ENCODE measurements around the gene KCNN4. TPM values are rescaled to one million over a fixed set of nuclear protein-coding genes. Genes with fewer than 3 reads are reported as not detected.
"Not testable (repeated sequence)": the region's sequence is repeated elsewhere in the genome, so short reads cannot be mapped to it uniquely, and the experiment has no call there.

The KCNN4 gene
- total RNA-seq = 0.46 and 0.49 TPM in 2 replicates

DNA sequence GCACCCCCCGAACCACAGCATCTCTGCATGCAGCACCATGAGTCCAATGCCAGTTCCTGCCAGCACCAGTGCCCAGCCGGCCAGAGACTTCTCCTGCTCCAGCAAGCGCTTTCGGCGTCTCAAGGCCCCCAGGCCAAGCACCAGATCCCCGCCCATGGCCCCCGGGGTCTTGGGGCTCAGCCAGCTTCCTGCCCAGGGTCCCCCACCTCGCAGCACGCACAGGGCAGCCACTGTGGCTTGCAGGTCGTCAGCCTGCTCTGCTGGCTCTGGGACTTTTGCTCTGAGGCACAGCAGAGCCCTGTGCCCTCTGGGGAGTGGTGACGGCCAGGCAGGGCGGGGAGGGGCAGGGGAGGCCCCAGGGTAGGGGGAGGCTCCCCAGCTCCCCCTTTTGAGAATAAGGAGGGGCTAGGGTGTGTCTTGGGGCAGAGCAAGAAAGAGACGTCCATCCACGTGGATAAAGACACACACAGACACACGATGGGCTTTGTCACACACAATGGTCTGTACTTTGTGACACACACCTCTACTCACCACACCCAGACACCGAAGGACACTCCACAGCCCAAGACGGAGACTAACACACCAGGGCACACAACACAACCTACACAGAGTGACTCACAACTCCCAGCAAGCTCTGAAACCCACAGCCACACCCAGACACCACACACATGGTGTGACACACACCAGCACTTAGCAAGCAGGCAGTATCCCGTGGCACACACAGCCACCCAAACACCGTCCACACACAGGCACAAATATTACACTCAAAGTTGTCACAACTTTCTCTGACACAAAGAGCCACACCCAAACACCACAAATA, at the start of gene KCNN4:
Gene KCNN4, minus strand, starts transcription at position 268 of the 820 bp plus-strand sequence. Its CDS starts 112 bp downstream, at position 156.
- DNase-seq (ENCODE audit: low read depth, low spot score) = no peak

DNA sequence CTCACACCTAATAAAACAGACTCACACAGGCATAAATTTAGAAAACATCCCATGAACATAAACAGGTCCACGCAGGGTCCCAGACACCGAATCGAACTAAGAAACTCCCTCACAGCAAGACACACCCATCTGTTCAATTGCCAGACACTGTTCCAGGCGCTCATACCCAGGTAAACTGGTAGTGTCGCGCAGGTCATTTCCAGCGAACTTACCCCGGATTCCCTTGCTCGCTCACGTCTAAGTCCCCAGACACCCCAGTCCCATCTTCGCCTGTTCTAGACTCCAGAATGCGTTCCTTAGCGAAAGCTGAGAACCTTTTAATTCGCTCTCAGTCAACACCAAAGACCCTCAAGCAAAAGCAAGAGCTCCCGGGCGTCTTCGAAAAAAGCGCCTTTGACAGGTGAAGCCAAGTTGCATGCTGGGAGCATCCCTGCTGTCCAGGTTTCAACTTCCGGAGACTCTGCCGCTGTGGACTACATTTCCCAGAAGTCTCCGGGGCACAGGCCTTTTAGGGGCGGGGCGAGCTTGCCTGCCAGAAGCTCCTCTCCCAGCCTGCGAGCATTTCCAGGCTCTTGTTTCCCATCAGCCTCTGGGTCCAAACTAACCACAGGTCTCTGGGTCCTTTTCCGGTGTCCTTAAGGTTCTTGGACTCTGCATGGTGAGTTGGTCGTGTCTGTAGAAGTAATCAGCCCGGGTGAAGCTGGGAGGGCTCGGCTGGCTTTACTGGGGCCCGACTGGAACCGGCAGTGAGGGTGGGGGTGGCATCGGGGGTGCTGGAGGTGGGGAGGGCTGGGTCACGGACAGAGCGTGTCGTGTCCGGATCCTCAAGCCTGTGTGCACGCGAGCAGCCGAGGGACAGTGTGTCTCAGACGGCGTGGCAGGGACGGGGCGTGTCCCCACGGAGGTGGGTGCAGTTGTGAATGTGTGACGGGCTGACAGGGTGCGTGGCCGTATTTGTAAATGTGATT, 46.3 kb upstream of the KCNN4 start, which contains the start of gene ZNF283:
Gene ZNF283, plus strand, starts transcription at position 535 of the 968 bp plus-strand sequence. CDS start 6,184 bp downstream, outside the sequence.
- DNase-seq (ENCODE audit: low read depth, low spot score) = peak; percentile 44

DNA sequence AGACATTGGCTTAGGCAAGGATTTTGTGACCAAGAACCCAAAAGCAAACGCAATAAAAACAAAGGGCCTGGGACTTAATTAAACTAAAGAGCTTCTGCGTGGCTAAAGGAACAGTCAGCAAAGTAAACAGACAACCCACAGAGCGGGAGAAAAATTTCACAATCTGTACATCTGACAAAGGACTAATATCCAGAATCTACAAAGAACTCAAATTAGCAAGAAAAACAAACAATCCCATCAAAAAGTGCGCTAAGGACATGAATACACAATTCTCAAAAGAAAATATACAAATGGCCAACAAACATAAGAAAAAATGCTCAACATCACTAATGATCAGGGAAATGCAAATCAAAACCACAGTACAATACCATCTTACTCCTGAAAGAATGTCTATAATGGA, 43.8 kb upstream of the KCNN4 start:
- not testable (repeated sequence) for DNase-seq (ENCODE audit: low read depth, low spot score)

DNA sequence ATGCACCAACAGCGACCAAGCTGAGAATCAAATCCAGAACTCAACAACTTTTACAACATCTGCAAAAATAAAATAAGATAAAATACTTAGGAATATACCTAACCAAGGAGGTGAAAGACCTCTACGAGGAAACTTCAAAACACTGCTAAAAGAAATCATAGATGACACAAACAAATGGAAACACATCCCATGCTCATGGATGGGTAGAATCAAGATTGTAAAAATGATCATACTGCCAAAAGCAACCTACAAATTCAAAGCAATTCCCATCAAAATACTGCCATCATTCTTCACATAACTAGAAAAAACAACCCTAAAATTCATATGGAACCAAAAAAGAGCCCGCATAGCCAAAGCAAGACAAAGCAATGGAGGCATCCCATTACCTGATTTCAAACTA, 43.1 kb upstream of the KCNN4 start:
- not testable (repeated sequence) for DNase-seq (ENCODE audit: low read depth, low spot score)

DNA sequence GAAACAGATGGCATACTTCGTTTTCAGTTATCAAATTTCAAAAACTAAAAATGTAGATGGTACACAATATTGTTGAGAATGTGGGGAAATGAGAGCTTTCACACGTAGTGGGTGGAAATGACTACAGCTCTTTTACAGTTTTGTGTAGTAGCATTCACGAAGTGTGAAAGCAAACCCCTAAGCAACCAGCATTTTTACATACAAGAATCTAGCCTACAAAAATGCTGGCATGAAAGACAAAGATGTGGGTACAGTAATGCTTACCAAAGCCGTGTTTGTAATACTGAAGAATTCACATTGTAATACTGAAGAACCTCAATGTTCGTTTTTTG, 40.1 kb upstream of the KCNN4 start:
- DNase-seq (ENCODE audit: low read depth, low spot score) = no peak

DNA sequence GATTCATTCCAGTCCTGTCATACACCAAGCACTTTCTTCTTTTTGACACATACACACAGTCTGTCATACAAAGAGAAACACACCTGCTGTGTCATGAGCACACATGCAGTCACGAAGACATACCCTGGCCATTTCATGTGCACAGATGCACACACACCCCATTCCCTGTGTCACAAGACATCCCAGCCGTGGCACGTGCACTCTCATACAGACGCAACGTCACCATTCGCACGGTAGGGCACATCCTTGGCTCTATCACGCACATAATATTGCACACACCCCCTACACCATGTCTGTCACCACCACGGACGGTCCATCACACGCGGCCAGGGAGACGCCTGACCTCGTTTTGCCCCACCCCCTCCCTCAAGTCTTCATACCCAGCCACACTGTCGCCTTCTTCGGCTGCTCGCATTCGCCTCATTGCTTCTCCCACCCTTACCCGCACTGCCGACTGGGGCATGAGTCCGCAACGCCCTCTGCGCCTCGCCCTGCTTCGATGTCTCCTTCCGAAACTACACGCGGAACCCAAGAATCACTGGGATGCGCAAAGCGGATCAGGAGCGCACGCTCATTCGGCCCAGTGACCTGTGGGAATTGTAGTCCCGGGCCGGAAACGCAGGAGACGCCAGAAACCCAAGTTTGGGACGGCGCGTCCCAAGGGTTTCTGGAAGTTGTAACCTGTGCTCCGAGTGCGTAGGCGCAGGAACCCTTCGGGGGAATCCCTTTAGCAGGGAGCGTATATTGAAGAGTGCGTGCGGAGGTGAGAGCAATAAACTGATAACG, 39.5 kb upstream of the KCNN4 start:
- no peak for DNase-seq (ENCODE audit: low read depth, low spot score)

DNA sequence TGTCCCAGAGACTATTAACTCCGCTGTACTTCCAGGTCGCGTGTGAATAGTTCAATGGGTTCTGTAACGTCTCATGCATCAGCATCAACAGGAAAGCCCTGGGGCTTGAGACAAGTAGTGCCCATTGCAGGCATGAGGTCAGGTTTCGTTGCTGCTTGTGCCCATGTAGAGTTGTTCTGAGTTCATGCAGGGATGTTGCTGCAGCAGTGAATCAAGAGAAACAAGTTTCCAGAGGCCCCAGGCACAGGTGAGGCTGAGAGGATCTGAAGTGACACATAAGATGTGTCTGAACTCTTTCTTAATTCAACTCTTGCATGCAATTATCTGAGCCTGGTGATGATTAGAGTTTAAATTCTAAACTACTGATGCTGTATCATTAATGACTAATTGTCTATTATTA, 37.7 kb upstream of the KCNN4 start:
- no peak for DNase-seq (ENCODE audit: low read depth, low spot score)

DNA sequence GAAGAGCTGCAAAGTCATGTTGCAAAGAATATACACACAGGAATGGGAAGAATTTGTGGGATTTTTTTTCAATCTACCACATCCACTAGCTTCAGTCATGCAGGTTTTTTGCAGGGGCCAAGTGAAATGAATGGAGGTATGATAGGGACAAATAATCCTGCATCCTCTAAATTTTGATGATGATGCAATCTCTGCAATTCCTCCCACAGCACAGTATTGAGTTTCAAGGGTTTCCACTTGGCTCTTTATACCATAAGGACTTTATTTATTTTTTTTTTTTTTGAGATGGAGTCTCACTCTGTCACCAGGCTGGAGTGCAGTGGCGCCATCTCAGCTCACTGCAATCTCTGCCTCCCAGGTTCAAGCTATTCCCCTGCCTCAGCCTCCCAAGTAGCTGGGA, 36.7 kb upstream of the KCNN4 start:
- DNase-seq (ENCODE audit: low read depth, low spot score) = not testable (repeated sequence)

DNA sequence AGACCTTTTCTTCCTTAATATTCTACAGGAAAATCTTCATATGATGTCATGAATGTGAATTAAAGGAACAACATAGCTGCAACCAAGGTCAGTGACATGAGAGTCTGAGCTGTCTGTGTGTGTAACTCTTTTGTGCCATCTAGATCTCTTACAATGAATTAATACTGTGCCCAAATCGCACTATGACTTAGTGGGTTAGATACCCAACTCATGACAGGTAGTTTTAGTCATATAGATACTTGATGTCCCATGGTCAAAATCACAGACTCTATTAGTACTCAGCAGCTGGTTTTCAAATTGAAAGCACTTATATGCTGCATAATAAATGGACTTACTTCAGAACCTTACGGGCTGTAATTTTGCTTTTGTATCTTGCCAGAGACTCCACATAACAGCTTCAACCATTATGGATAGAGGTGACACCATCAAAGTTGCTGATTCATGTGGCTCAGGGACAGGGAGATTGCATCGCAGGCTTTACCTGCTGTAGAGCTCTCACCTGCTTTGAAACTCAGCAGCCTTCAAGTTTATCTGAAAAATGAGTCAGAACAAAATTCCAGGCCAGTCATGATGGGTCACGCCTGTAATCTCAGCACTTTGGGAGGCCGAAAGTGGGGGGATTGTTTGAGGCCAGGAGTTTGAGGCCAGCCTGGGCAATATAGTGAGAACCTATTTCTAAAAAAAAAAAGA, 34.0 kb upstream of the KCNN4 start:
- DNase-seq (ENCODE audit: low read depth, low spot score) = no peak

DNA sequence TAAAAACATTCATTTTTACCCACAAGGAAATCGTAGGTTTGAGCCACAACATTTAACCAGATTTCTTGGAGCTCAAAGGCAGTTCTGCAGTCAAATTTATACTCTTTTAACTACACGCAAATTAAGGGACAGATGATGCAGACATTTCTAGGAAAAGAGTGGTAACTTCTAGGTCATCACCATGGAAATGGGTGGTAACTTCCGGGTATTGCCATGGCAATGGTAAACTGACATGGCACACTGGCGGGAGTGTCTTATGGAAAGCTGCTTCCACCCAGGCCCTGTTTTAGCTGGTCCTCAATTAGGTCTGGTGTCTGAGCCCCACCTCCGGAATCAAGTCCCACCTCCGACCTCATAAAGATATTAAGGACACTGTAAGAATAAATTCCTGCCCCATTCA, 31.9 kb upstream of the KCNN4 start:
- DNase-seq (ENCODE audit: low read depth, low spot score) = no peak

DNA sequence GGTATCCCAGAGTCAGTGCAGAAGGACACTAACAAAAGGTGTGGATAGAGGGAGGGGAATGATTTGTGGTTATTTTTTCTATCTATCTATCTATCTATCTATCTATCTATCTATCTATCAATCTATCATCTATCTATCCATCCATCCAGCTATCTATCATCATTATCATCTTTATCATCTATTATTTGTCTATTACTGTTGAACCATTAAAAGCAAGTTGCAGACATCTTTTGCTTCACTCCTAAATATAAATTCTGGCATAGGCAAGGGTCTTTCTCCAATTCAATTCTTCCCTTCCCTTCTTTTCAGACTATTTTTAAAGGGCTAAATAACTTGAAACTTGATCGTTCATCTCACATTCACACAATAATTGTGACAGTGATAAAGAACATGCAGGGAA, 31.5 kb upstream of the KCNN4 start:
- DNase-seq (ENCODE audit: low read depth, low spot score) = no peak

DNA sequence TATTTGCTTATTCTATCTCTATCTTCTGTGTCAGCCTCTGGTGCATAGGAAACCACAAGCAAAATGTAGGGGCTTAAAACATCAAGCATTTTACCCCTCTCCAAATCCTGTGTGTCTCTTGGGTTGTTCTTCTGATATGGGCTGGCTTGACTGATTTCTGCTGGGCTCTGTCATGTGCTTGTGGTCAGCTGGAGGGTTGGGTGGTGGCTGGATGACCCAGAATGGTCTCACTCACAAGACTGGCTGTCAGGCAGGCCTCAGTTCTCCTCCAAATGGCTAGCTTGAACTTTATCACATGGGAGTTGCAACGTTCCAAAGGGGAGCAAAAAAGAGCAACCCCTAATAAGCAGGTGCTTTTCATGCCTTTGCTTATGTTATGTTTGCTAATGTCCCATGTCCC, 31.1 kb upstream of the KCNN4 start:
- no peak for DNase-seq (ENCODE audit: low read depth, low spot score)

DNA sequence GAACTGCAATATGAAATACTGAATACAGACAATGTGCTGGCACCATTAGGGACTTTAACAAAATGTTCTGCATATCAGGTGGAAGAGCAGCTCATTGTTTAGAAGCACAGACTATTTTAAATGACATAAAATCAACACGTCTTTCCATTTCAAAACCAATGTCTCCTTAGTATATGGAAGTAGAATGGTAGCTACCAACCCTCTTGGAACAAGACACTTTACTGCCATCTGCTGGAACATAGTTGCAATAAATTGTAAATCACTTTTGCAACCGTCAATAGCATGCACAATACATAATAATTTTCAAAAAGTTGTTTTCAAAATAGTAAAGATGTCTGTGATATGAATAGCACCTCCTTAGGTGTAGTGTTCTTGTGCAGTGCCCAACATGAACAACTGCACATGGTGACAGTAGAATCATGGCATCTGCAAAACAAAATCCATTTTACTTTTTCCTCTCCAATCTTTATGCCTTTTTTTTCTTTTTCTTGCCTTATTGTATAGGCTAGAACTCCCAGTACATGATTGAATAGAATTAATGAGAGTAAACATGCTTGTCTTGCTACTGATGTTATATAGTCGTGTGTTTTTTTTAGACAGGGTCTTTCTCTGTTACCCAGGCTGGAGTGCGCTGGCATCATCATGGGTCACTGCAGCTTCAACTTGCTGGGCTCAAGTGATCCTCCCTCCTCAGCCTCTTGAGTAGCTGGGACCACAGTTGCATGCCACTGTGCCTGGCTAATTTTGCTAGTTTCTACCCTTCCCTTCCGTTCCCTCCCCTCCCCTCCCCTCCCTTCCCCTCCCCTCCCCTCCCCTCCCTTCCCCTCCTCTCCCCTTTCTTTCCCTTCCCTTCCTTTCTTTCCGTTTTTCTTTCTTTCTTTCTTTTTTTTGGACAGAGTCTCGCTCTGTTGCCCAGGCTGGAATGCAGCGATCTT, 29.3 kb upstream of the KCNN4 start:
- DNase-seq (ENCODE audit: low read depth, low spot score) = no peak

DNA sequence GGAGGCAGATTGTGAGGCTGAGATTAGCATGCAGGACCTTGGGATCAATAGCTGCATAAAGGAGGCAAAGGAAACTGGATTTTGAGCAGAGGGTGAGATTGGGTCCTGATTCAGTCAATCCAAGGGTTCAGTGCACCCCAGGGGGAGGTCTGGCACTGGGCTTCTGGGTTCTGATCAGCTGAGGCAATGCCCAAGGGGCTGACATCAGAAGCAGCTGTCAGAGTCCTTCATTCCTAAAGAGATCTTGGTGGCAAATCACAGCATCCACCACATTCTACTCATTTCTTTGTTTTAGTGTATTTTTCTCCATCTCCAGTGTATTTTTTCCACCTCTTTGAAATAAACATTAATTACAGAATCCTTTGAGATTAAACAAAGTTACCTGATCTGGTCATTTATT, 26.9 kb upstream of the KCNN4 start:
- DNase-seq (ENCODE audit: low read depth, low spot score) = no peak

DNA sequence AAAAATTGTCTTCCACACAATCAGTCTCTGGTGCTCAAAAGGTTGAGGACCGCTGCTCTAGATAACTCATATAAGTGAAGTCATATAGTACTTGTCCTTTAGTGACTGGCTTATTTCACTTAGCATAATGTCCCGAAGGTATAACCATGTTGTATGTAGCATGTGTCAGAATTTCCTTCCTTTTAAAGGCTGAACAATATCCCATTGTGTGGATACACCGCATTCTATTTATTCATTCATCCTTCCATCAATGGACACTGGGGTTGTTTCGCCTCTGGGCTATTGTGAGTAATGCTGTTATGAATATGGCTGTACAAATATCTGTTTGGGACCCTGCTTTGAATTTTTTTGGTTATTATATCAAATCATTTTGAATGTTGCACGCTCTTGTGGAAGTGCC, 26.1 kb upstream of the KCNN4 start:
- no peak for DNase-seq (ENCODE audit: low read depth, low spot score)

DNA sequence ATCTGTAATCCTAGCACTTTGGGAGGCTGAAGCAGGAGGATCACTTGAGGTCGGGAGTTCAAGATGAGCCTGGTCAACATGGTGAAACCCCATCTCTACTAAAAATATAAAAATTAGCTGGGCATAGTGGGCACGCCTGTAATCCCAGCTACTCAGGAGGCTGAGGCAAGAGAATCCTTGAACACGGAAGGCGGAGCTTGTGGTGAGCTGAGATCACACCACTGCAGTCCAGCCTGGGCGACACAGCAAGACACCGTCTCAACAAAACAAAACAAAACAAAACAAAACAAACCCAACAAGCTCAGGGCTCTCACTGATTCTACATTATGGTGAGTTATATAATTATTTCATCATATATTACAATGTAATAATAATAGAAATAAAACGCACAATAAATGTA, 25.6 kb upstream of the KCNN4 start:
- not testable (repeated sequence) for DNase-seq (ENCODE audit: low read depth, low spot score)

DNA sequence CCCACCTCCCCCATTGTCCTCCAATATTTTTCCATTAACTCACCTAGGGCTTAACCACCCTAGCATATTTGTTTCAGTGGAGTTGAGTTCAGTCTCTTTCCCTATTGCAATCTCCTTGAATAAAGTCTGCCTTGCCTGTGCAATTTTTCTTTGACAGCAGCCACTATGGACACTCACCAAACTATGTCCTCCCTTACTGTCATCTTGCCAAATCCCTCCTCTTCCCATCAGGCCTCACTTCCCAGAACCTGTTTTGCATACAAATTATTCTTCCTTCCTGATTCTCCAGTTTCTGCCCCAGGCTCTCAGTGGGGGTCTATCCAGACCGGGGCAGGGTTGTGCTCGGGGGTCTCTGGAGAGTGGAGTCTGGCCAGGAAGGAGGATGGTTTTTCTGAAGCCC, 23.7 kb upstream of the KCNN4 start:
- DNase-seq (ENCODE audit: low read depth, low spot score) = no peak

DNA sequence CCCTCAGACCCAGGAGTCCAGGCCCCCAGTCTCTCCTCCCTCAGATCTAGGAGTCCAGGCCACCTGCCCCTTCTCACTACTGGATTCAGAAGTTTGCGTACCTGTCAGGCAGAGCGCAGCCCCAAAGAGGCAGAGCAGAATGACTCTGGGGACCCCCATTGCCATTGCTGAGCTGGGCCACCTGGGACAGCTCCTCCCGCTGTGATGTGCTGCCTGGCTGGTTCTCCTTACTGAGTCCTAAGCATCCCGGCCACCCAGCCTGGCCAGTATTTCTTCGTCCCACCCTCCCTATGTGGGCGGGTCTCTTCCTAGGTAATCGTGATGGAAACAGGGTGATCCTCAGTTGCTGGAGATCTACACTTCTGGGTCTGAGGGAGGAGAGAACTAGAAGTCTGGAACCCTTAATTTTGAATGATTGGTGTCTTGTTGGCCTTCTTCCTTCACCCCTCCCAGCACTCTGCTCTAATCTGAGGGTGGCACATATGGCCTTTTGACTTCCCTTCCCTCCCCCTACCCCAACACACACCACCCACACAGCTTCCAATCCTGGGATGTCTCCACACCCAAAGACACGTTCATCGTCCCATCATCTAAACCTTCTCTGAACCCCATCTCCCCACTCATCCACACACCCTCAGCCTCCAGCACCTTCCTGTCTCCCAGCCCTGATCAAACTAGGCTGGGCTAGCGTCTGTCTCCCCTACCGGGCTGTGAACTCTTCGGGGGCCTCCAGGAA, 21.6 kb upstream of the KCNN4 start, which contains the start of gene LYPD5:
Gene LYPD5, minus strand, starts transcription at position 232 of the 736 bp plus-strand sequence. Its CDS starts 67 bp downstream, at position 165.
- DNase-seq (ENCODE audit: low read depth, low spot score) = no peak
